A549 (cell line): Measurements from ENCODE around the gene OBSCN. TPM values are rescaled to one million over a fixed set of nuclear protein-coding genes. Genes with fewer than 3 reads are reported as not detected.
"Not testable (repeated sequence)": the region's sequence is repeated elsewhere in the genome, so short reads cannot be mapped to it uniquely, and the experiment has no call there.

Experiments
- ATAC-seq, 2 experiments: fragments of 200-7000 bp in 1 of 2; fragments of >200 bp in 1 of 2; cut with Nextera tagmentation in 1 of 2; cut with Tn5 transposase in 1 of 2; 3 replicates each; pipeline versions ENCODE4 v1.8.0 to v1.9.1; 2018 to 2020; ENCODE audit warnings: mild to moderate bottlenecking in 1 of 2, moderate library complexity in 1 of 2
- CTCF ChIA-PET: fragments of 300-600 bp; sonication (Branson Sonifier 250); formaldehyde crosslinking; extraction: SDS; loops from one replicate; lab custom pipeline; 2021; ENCODE audit warnings: antibody characterized with exemption, inconsistent platforms; lab: Yijun Ruan, JAX
- POLR2A ChIA-PET: fragments of 350-600 bp; formaldehyde crosslinking; extraction: SDS; loops from one replicate; lab custom pipeline; 2021; ENCODE audit warnings: antibody characterized with exemption, inconsistent platforms; lab: Yijun Ruan, JAX
- DNase-seq, 2 experiments: peaks; one replicate each; pipeline versions ENCODE4 v3.0.0 to v3.0.0-alpha.2; 2011 to 2016; ENCODE audit warnings: low read depth in 1 of 2, low spot score in 1 of 2
- FAIRE-seq: peaks from 2 replicates; lab custom pipeline; 2011; peaks lifted over from hg19 to GRCh38; lab: Jason Lieb, UNC
- H3K27ac ChIP-seq, 2 experiments: fragments of >200 bp; sonication (Bioruptor Twin); formaldehyde crosslinking; 3 replicates each; pipeline ENCODE4 v1.5.1; 2016 to 2017
- H3K4me1 ChIP-seq: fragments of >200 bp; sonication (Bioruptor Twin); formaldehyde crosslinking; 3 replicates; pipeline ENCODE4 v1.6.1; 2016
- H3K4me2 ChIP-seq: fragments of >200 bp; sonication (Bioruptor Twin); formaldehyde crosslinking; 3 replicates; pipeline ENCODE4 v1.6.1; 2016
- H3K4me3 ChIP-seq: fragments of >200 bp; sonication (Bioruptor Twin); formaldehyde crosslinking; 3 replicates; pipeline ENCODE4 v1.5.1; 2016
- H3K9me3 ChIP-seq: fragments of >200 bp; sonication (Bioruptor Twin); formaldehyde crosslinking; 3 replicates; pipeline ENCODE4 v1.6.1; 2016
- CBX2 ChIP-seq: fragments of 200-600 bp; sonication (generic); IDR thresholded peaks from 2 replicates; pipeline ENCODE4 v1.6.1; 2016; ENCODE audit warnings: low read depth, mild to moderate bottlenecking, borderline replicate concordance
- CHD4 ChIP-seq: fragments of 200-600 bp; sonication (generic); IDR thresholded peaks from 2 replicates; pipeline ENCODE4 v1.6.1; 2016; ENCODE audit warnings: antibody characterized with exemption, mild to moderate bottlenecking, borderline replicate concordance
- FOSL2 ChIP-seq, 2 experiments: fragments of 450-650 bp in 1 of 2; fragments of >200 bp in 1 of 2; sonication (Bioruptor Twin) in 1 of 2; formaldehyde crosslinking; IDR thresholded peaks; 2 replicates each; pipeline versions ENCODE4 v1.5.0 to v1.6.1; 2016 to 2020; ENCODE audit warnings: mild to moderate bottlenecking in 1 of 2, moderate library complexity in 1 of 2
- FOXS1 ChIP-seq: fragments of 250-450 bp; sonication (Bioruptor Pico); IDR thresholded peaks from 2 replicates; pipeline ENCODE4 v1.5.0; 2020; ENCODE audit warnings: mild to moderate bottlenecking, moderate library complexity
- GATA3 ChIP-seq: IDR thresholded peaks from 2 replicates; pipeline ENCODE4 v1.6.1; 2012; ENCODE audit warnings: borderline replicate concordance
- HEYL ChIP-seq: fragments of 250-450 bp; sonication (Bioruptor Pico); IDR thresholded peaks from 2 replicates; pipeline ENCODE4 v1.8.0; 2021; ENCODE audit warnings: mild to moderate bottlenecking, moderate library complexity
- JUN ChIP-seq, 2 experiments: fragments of >200 bp; sonication (Bioruptor Twin); formaldehyde crosslinking; IDR thresholded peaks; 2 replicates in 1 of 2; 3 replicates in 1 of 2; pipeline ENCODE4 v1.6.1; 2016 to 2017
- KDM5A ChIP-seq: fragments of 200-600 bp; sonication (generic); IDR thresholded peaks from 2 replicates; pipeline ENCODE4 v1.6.1; 2016; ENCODE audit warnings: antibody characterized with exemption, mild to moderate bottlenecking
- MAFK ChIP-seq: fragments of 450-650 bp; IDR thresholded peaks from 2 replicates; pipeline ENCODE4 v1.6.1; 2014; ENCODE audit not compliant: partially characterized antibody
- NPAS2 ChIP-seq: fragments of 250-450 bp; sonication (Bioruptor Pico); IDR thresholded peaks from 2 replicates; pipeline ENCODE4 v1.8.0; 2022; ENCODE audit warnings: mild to moderate bottlenecking, moderate library complexity, borderline replicate concordance
- NR3C1 ChIP-seq: fragments of >200 bp; sonication (Bioruptor Twin); formaldehyde crosslinking; IDR thresholded peaks from 3 replicates; pipeline ENCODE4 v1.6.1; 2017
- POLR2A ChIP-seq: IDR thresholded peaks from 2 replicates; pipeline ENCODE4 v1.6.1; 2012; ENCODE audit warnings: mild to moderate bottlenecking, low read length
- RARB ChIP-seq: fragments of 250-450 bp; sonication (Bioruptor Pico); IDR thresholded peaks from 2 replicates; pipeline ENCODE4 v1.8.0; 2021; ENCODE audit warnings: mild to moderate bottlenecking, moderate library complexity
- RCOR1 ChIP-seq: fragments of 150-350 bp; IDR thresholded peaks from 2 replicates; pipeline ENCODE4 v1.6.1; 2014; ENCODE audit warnings: antibody characterized with exemption, low read length, low read depth
- SREBF2 ChIP-seq: fragments of 450-650 bp; IDR thresholded peaks from 2 replicates; pipeline ENCODE4 v1.6.1; 2014; ENCODE audit warnings: mild to moderate bottlenecking, moderate library complexity
- TFCP2L1 ChIP-seq: fragments of 250-450 bp; sonication (Bioruptor Pico); IDR thresholded peaks from 2 replicates; pipeline ENCODE4 v1.5.0; 2021; ENCODE audit warnings: mild to moderate bottlenecking
- ZC3H11A ChIP-seq: fragments of 450-650 bp; IDR thresholded peaks from 2 replicates; pipeline ENCODE4 v1.6.1; 2014; ENCODE audit warnings: antibody characterized with exemption, mild to moderate bottlenecking
- ZFP36 ChIP-seq: fragments of 450-650 bp; IDR thresholded peaks from 2 replicates; pipeline ENCODE4 v1.6.1; 2014; ENCODE audit warnings: borderline replicate concordance; ENCODE audit not compliant: partially characterized antibody
- WGBS: methylation state at CpG from one replicate; pipeline ENCODE4 v1.1.6; 2017; ENCODE audit errors: missing lambda C conversion rate; 5-methylcytosine and 5-hydroxymethylcytosine counted together
- polyA plus RNA-seq, 4 experiments: library from polyadenylated mRNA; depleted of rRNA in 3 of 4; stranded (reverse); fragments of >200 nt; fragmentation: RNase III in 1 of 4; extraction: RNeasy Plus Mini Kit Qiagen cat#74134 plus additional on column Dnase treatment in 1 of 4; gene quantifications; 2 replicates in 3 of 4; 3 replicates in 1 of 4; pipeline ENCODE4 v1.2.3, GENCODE V29; 2011 to 2017
- TF ChIP-seq, protein P1 (sequence below): IDR thresholded peaks from 2 replicates; pipeline ENCODE4 v1.6.1; 2012
- TF ChIP-seq, protein P2 (sequence below): fragments of 450-650 bp; IDR thresholded peaks from 2 replicates; pipeline ENCODE4 v1.6.1; 2014; ENCODE audit warnings: antibody characterized with exemption
- TF ChIP-seq, protein P3 (sequence below): fragments of 250-450 bp; sonication (Bioruptor Pico); IDR thresholded peaks from 2 replicates; pipeline ENCODE4 v1.5.0; 2020; ENCODE audit warnings: low read depth, mild to moderate bottlenecking, moderate library complexity
- TF ChIP-seq, protein P4 (sequence below): fragments of >200 bp; sonication (Bioruptor Twin); formaldehyde crosslinking; IDR thresholded peaks from 3 replicates; pipeline ENCODE4 v1.5.1; 2016
- TF ChIP-seq, protein P5 (sequence below): fragments of 250-450 bp; sonication (Bioruptor Pico); IDR thresholded peaks from 2 replicates; pipeline ENCODE4 v1.5.0; 2021; ENCODE audit warnings: mild to moderate bottlenecking, moderate library complexity, borderline replicate concordance
- TF ChIP-seq, protein P6 (sequence below): IDR thresholded peaks from 2 replicates; pipeline ENCODE4 v1.6.1; 2012

Gene OBSCN
- polyA plus RNA-seq, 2 of the 4 experiments (the other 2 are of a cell fraction) = 3.1 to 6.8 TPM

DNA sequence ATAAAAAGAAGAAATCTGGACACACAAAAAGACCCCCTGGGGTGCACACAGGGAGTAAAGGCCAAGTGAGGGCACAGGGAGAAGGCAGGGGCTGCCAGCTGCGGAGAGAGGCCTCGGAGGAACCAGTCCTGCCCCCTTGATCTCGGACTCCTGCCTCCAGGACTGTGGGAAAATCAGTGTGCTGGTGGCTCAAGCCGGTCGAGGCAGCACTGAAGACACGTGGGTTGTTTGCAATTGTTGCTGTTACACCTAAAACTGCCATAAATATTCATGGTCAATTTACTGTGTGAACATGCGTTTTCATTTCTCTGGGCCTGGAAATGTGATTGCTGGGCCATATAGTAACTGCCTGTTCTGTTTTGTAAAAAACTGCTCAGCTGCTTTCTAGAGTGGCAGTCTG lies 23.7 kb upstream of the OBSCN start:
- no peaks in the 10 kb centered on the region for H3K4me1 ChIP-seq
- no peak overlapping the region for H3K4me3 ChIP-seq
- H3K9me3 ChIP-seq = peaks cover 11% of the 10 kb centered on the region
- no peak for DNase-seq
- H3K27ac ChIP-seq = no peak overlapping the region
- TF ChIP-seq NR3C1 = no peak
- TF ChIP-seq KDM5A = no peak
- TF ChIP-seq, protein P1, sequence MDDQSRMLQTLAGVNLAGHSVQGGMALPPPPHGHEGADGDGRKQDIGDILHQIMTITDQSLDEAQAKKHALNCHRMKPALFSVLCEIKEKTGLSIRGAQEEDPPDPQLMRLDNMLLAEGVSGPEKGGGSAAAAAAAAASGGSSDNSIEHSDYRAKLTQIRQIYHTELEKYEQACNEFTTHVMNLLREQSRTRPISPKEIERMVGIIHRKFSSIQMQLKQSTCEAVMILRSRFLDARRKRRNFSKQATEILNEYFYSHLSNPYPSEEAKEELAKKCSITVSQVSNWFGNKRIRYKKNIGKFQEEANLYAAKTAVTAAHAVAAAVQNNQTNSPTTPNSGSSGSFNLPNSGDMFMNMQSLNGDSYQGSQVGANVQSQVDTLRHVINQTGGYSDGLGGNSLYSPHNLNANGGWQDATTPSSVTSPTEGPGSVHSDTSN = no peak
- TF ChIP-seq RCOR1 = no peak
- no peak for TF ChIP-seq NPAS2 (CRISPR knock-in tag)
- FAIRE-seq = no peak
- no peak for ATAC-seq
- no peak overlapping the region for H3K4me2 ChIP-seq
- POLR2A ChIA-PET = no interaction called here
- 83% methylated on average over 7 of the region's 7 CpGs for WGBS
- CTCF ChIA-PET = interaction anchor here (0.5 kb wide), 1 partner anchor 275 kb away, joined by 3 read pairs; no protein-coding TSS in a partner anchor

DNA sequence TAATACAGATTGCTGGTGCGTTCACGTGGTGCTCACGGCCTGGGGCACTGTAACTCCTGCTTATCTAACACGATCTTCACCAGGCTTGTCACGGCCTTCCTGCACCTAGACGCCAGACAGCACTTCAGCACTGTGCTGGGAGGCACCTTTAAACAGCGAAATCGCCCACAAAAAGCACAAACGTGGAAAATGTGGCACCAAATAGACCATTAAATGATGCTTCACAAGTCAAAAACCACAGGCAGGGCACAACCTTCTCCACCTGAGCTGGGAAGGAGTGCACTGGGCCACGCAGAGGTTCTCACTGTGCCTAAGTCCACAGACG lies 22.2 kb upstream of the OBSCN start:
- H3K9me3 ChIP-seq = peaks cover 11% of the 10 kb centered on the region
- ATAC-seq (no peak), FAIRE-seq (no peak), DNase-seq (no peak)
- H3K4me2 ChIP-seq = no peak overlapping the region
- ChIA-PET POLR2A (no interaction called here), CTCF (no interaction called here)
- H3K27ac ChIP-seq = no peak overlapping the region
- H3K4me3 ChIP-seq = no peak overlapping the region
- TF ChIP-seq RARB (no peak), NR3C1 (no peak), GATA3 (no peak), KDM5A (no peak), SREBF2 (no peak)
- TF ChIP-seq, protein P2, sequence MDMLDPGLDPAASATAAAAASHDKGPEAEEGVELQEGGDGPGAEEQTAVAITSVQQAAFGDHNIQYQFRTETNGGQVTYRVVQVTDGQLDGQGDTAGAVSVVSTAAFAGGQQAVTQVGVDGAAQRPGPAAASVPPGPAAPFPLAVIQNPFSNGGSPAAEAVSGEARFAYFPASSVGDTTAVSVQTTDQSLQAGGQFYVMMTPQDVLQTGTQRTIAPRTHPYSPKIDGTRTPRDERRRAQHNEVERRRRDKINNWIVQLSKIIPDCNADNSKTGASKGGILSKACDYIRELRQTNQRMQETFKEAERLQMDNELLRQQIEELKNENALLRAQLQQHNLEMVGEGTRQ = no peak
- TF ChIP-seq, protein P3, sequence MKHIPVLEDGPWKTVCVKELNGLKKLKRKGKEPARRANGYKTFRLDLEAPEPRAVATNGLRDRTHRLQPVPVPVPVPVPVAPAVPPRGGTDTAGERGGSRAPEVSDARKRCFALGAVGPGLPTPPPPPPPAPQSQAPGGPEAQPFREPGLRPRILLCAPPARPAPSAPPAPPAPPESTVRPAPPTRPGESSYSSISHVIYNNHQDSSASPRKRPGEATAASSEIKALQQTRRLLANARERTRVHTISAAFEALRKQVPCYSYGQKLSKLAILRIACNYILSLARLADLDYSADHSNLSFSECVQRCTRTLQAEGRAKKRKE (CRISPR knock-in tag) = no peak
- TF ChIP-seq, protein P4, sequence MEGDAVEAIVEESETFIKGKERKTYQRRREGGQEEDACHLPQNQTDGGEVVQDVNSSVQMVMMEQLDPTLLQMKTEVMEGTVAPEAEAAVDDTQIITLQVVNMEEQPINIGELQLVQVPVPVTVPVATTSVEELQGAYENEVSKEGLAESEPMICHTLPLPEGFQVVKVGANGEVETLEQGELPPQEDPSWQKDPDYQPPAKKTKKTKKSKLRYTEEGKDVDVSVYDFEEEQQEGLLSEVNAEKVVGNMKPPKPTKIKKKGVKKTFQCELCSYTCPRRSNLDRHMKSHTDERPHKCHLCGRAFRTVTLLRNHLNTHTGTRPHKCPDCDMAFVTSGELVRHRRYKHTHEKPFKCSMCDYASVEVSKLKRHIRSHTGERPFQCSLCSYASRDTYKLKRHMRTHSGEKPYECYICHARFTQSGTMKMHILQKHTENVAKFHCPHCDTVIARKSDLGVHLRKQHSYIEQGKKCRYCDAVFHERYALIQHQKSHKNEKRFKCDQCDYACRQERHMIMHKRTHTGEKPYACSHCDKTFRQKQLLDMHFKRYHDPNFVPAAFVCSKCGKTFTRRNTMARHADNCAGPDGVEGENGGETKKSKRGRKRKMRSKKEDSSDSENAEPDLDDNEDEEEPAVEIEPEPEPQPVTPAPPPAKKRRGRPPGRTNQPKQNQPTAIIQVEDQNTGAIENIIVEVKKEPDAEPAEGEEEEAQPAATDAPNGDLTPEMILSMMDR = no peak
- TF ChIP-seq, protein P5, sequence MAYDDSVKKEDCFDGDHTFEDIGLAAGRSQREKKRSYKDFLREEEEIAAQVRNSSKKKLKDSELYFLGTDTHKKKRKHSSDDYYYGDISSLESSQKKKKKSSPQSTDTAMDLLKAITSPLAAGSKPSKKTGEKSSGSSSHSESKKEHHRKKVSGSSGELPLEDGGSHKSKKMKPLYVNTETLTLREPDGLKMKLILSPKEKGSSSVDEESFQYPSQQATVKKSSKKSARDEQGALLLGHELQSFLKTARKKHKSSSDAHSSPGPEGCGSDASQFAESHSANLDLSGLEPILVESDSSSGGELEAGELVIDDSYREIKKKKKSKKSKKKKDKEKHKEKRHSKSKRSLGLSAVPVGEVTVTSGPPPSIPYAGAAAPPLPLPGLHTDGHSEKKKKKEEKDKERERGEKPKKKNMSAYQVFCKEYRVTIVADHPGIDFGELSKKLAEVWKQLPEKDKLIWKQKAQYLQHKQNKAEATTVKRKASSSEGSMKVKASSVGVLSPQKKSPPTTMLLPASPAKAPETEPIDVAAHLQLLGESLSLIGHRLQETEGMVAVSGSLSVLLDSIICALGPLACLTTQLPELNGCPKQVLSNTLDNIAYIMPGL = no peak
- H3K4me1 ChIP-seq = no peaks in the 10 kb centered on the region
- 75% methylated on average over 11 of the region's 11 CpGs for WGBS

DNA sequence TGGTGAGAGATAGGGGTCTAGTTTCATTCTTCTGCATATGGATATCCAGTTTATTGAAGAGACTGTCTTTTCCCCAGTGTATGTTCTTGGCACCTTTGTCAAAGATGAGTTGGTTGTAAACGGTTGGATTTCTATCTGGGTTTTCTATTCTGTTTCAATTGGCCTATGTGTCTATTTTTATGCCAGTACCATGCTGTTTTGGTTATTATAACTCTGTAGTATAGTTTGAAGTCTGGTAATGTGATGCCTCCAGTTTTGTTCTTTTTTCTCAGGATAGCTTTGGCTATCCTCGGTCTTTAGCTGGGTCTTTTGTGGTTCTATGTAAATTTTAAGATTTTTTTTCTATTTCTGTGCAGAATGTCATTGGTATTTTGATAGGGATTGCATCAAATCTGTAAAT lies 19.6 kb upstream of the OBSCN start:
- H3K4me3 ChIP-seq, H3K27ac ChIP-seq, DNase-seq, H3K4me1 ChIP-seq, H3K4me2 ChIP-seq, ATAC-seq, FAIRE-seq, POLR2A ChIA-PET: not testable (repeated sequence)
- H3K9me3 ChIP-seq = peaks cover 11% of the 10 kb centered on the region
- 3% methylated on average over 2 of the region's 2 CpGs for WGBS
- CTCF ChIA-PET = interaction anchor here (0.6 to 3.9 kb wide), 8 partner anchors 10 to 326 kb away, joined by 3 to 19 read pairs (median 4); no protein-coding TSS in a partner anchor

DNA sequence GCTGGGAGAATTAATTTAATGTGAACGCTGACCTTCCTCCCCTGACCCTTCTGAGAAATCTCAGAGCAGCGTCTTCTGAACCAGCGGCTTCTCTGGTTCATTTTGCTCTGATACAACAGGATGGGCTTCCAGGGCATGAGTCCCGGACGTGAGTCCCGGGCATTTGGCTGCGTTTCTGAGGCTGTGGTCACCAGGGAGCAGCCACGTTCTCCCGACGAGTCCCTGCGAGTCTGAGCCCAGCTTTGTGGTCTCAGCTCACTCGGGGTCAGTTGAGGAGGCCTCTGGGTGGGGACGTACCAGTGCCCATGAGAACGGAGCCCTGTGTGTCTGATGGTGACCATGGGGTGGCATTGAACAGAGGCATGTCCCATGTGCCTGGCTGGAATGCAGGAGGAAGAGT lies 17.7 kb upstream of the OBSCN start:
- H3K4me1 ChIP-seq = no peaks in the 10 kb centered on the region
- TF ChIP-seq POLR2A (no peak), HEYL (CRISPR knock-in tag) (no peak), JUN (IDR thresholded peaks at IDR 0.05) (no peak), ZFP36 (no peak), TFCP2L1 (CRISPR knock-in tag) (no peak), RCOR1 (no peak), MAFK (no peak), FOSL2 (IDR thresholded peaks at IDR 0.05) (no peak), FOSL2 (CRISPR knock-in tag; IDR thresholded peaks at IDR 0.05) (no peak), ZC3H11A (no peak), CHD4 (no peak), FOXS1 (no peak), CBX2 (no peak), SREBF2 (no peak)
- TF ChIP-seq, protein P6, sequence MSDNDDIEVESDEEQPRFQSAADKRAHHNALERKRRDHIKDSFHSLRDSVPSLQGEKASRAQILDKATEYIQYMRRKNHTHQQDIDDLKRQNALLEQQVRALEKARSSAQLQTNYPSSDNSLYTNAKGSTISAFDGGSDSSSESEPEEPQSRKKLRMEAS = no peak
- TF ChIP-seq, protein P2 = no peak

More for the DNA sequence above, 17.7 kb upstream of the OBSCN start:
- CTCF ChIA-PET = interaction anchor here (3.9 kb wide), 1 partner anchor 12 kb away, joined by 19 read pairs; no protein-coding TSS in a partner anchor
- POLR2A ChIA-PET = no interaction called here
- WGBS = 75% methylated on average over 13 of the region's 14 CpGs
- H3K4me2 ChIP-seq = no peak overlapping the region
- ATAC-seq (no peak), DNase-seq (no peak), FAIRE-seq (no peak)
- H3K9me3 ChIP-seq = peaks cover 11% of the 10 kb centered on the region
- H3K4me3 ChIP-seq = no peak overlapping the region
- no peak overlapping the region for H3K27ac ChIP-seq
